Transverse colon (tissue), 4 donors: ENCODE data around the gene RAB37.

Experiments
- EP300 ChIP-seq: sonication (generic); formaldehyde crosslinking; IDR thresholded peaks from one replicate; pipeline ENCODE4 v1.6.1; 2017; ENCODE audit warnings: antibody characterized with exemption, low read depth
- POLR2A ChIP-seq: fragments of 450-650 bp; IDR thresholded peaks from one replicate; pipeline ENCODE4 v1.6.1; 2016; ENCODE audit warnings: antibody characterized with exemption, mild to moderate bottlenecking, moderate library complexity
- POLR2AphosphoS5 ChIP-seq, 3 donors: sonication (generic); formaldehyde crosslinking; IDR thresholded peaks; one replicate each; pipeline ENCODE4 v1.6.1; 2016; ENCODE audit warnings: antibody characterized with exemption in 3 of 3
- TF ChIP-seq, protein P1 (sequence below), 5 experiments: fragments of 200-600 bp in 3 of 5; fragments of 450-650 bp in 2 of 5; sonication (generic) in 3 of 5; IDR thresholded peaks; 1 replicate in 2 of 5; 2 replicates in 3 of 5; pipeline ENCODE4 v1.5.1; 2016 to 2017; ENCODE audit warnings: antibody characterized with exemption in 5 of 5, inconsistent platforms in 3 of 5, mild to moderate bottlenecking in 2 of 5, moderate library complexity in 1 of 5

DNA sequence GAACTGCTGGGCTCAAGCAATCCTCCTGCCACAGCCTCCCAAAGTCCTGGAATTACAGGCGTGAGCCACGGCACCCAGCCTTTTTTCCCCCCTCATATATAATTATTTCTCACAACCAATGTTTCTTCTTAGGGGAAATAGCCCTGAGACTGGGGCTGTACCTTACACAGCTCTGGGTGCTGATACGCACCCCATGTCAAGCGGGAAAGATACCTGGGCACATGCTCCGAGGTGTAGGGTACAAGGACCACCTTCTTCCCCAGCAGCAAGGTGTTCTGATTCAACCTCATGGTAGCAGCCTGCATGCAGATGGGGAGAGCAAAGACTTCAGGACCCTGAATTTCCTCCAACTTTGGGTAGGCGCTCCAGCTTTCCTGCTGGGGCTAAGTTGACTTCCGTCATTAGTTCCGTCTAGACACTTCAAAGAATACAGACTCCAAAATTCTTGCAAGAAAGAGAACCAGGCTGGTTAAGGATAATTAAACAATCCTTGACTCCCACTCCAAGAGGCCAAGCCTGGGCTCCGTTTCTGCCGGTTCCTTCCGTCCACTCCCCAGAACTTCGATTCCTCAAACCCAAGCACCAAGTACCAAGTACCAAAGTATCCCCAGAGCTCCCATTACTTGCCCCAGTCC lies 38.5 kb downstream of the RAB37 start:
- TF ChIP-seq, protein P1, sequence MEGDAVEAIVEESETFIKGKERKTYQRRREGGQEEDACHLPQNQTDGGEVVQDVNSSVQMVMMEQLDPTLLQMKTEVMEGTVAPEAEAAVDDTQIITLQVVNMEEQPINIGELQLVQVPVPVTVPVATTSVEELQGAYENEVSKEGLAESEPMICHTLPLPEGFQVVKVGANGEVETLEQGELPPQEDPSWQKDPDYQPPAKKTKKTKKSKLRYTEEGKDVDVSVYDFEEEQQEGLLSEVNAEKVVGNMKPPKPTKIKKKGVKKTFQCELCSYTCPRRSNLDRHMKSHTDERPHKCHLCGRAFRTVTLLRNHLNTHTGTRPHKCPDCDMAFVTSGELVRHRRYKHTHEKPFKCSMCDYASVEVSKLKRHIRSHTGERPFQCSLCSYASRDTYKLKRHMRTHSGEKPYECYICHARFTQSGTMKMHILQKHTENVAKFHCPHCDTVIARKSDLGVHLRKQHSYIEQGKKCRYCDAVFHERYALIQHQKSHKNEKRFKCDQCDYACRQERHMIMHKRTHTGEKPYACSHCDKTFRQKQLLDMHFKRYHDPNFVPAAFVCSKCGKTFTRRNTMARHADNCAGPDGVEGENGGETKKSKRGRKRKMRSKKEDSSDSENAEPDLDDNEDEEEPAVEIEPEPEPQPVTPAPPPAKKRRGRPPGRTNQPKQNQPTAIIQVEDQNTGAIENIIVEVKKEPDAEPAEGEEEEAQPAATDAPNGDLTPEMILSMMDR (IDR thresholded peaks at IDR 0.05), result no peak
- TF ChIP-seq POLR2A, result no peak
- no peak for TF ChIP-seq POLR2AphosphoS5 (IDR thresholded peaks at IDR 0.05)
- no peak for TF ChIP-seq EP300
